Inflammatory macrophage treated with lipopolysaccharide for 4 hours (primary cell): Measurements from ENCODE around the gene HM13.
"Not testable (repeated sequence)": the region's sequence is repeated elsewhere in the genome, so short reads cannot be mapped to it uniquely, and the experiment has no call there.

Experiments
- DNase-seq: peaks from one replicate; pipeline ENCODE4 v3.0.0-alpha.2; 2020

HM13 gene

GRCh38 chr20:31594002-31594557, 79.8 kb downstream of the HM13 start:
- no peak for DNase-seq

- no peak for DNase-seq
Observed at GRCh38 chr20:31594558-31595379, 80.5 kb downstream of the HM13 start.

GRCh38 chr20:31595380-31595653, 81.1 kb downstream of the HM13 start:
- no peak for DNase-seq

GRCh38 chr20:31595654-31596411, 81.6 kb downstream of the HM13 start:
- DNase-seq, result no peak

GRCh38 chr20:31596412-31596715, 82.1 kb downstream of the HM13 start:
- DNase-seq, result not testable (repeated sequence)

- DNase-seq, result no peak
Observed at GRCh38 chr20:31596831-31597480, 82.7 kb downstream of the HM13 start.

- no peak for DNase-seq
Observed at GRCh38 chr20:31597481-31597855, 83.2 kb downstream of the HM13 start.

- no peak for DNase-seq
Observed at GRCh38 chr20:31602431-31602778, 88.2 kb downstream of the HM13 start.

GRCh38 chr20:31602779-31603441, 88.7 kb downstream of the HM13 start:
- no peak for DNase-seq

- peak; percentile 86 for DNase-seq
Observed at GRCh38 chr20:31603822-31604566, 89.8 kb downstream of the HM13 start.

GRCh38 chr20:31604567-31605030, 90.4 kb downstream of the HM13 start:
- no peak for DNase-seq

GRCh38 chr20:31605031-31605901, 91.0 kb downstream of the HM13 start, which contains the start of gene ID1:
Gene ID1 (plus strand): TSS chr20:31605289. CDS start chr20:31605388, 99 bp downstream.
- DNase-seq, result peak; percentile 92

- DNase-seq, result no peak
Observed at GRCh38 chr20:31605902-31606803, 91.9 kb downstream of the HM13 start.

- no peak for DNase-seq
Observed at GRCh38 chr20:31606804-31607639, 92.8 kb downstream of the HM13 start.

- DNase-seq, result no peak
Observed at GRCh38 chr20:31607640-31608250, 93.5 kb downstream of the HM13 start.

- DNase-seq, result no peak
Observed at GRCh38 chr20:31608251-31608945, 94.2 kb downstream of the HM13 start.

- DNase-seq, result not testable (repeated sequence)
Observed at GRCh38 chr20:31612271-31612640, 98.0 kb downstream of the HM13 start.

- DNase-seq, result no peak
Observed at GRCh38 chr20:31615416-31615815, 101.2 kb downstream of the HM13 start.
